CD4-positive, alpha-beta memory T cell (primary cell): ENCODE measurements around the gene PRRX1. TPM values are rescaled to one million over a fixed set of nuclear protein-coding genes. Genes with fewer than 3 reads are reported as not detected.
A peak's percentile ranks its signal among the peaks of the same experiment; 100 is the strongest.

Experiments
- CTCF ChIA-PET: fragments of 350-600 bp; sonication (Branson Sonifier 250); formaldehyde crosslinking; loops from one replicate; lab custom pipeline; 2021; ENCODE audit warnings: inconsistent platforms; ENCODE audit not compliant: partially characterized antibody; lab: Charles Lee
- POLR2A ChIA-PET: fragments of 350-600 bp; sonication (Branson Sonifier 250); formaldehyde crosslinking; loops from one replicate; lab custom pipeline; 2021; ENCODE audit not compliant: partially characterized antibody; lab: Charles Lee
- DNase-seq, 5 donors: peaks; one replicate each; pipeline versions ENCODE4 v3.0.0 to v3.0.0-alpha.2; 2020 to 2022; ENCODE audit warnings: mixed read lengths in 1 of 5
- H3K27ac ChIP-seq: one replicate; pipeline ENCODE4 v1.7.0; 2013; ENCODE audit warnings: low read depth, low read length
- H3K27me3 ChIP-seq: 2 replicates; pipeline ENCODE4 v1.7.0; 2013; ENCODE audit warnings: mild to moderate bottlenecking, low read length, moderate library complexity; ENCODE audit not compliant: insufficient read depth
- H3K36me3 ChIP-seq: 2 replicates; pipeline ENCODE4 v1.7.0; 2013; ENCODE audit warnings: mild to moderate bottlenecking, low read length, moderate library complexity; ENCODE audit not compliant: insufficient read depth
- H3K4me1 ChIP-seq: 2 replicates; pipeline ENCODE4 v1.7.0; 2013; ENCODE audit warnings: mild to moderate bottlenecking, low read length, moderate library complexity; ENCODE audit not compliant: insufficient read depth
- H3K4me3 ChIP-seq, 2 donors: one replicate each; pipeline ENCODE4 v1.7.0; 2013; ENCODE audit warnings: low read length in 2 of 2, mild to moderate bottlenecking in 1 of 2
- H3K9me3 ChIP-seq, 2 donors: one replicate each; pipeline ENCODE4 v1.7.0; 2013; ENCODE audit warnings: low read length in 2 of 2, control low read depth in 1 of 2; ENCODE audit not compliant: control insufficient read depth in 1 of 2
- H3K27ac Mint-ChIP-seq, 7 donors: one replicate each; pipeline ENCODE4 v1.8.0; 2020 to 2021; ENCODE audit warnings: mixed read lengths in 7 of 7, mild to moderate bottlenecking in 6 of 7, inconsistent platforms in 3 of 7, moderate library complexity in 3 of 7
- H3K27me3 Mint-ChIP-seq, 2 donors: one replicate each; pipeline ENCODE4 v1.8.0; 2020 to 2021; ENCODE audit warnings: mixed read lengths in 2 of 2
- H3K36me3 Mint-ChIP-seq, 2 donors: one replicate each; pipeline ENCODE4 v1.8.0; 2020 to 2021; ENCODE audit warnings: mixed read lengths in 2 of 2, inconsistent platforms in 1 of 2, mild to moderate bottlenecking in 1 of 2
- H3K4me1 Mint-ChIP-seq, 4 donors: one replicate each; pipeline ENCODE4 v1.8.0; 2020 to 2021; ENCODE audit warnings: mixed read lengths in 4 of 4, mild to moderate bottlenecking in 1 of 4
- H3K4me3 Mint-ChIP-seq, 8 donors: one replicate each; pipeline ENCODE4 v1.8.0; 2020 to 2021; ENCODE audit warnings: mixed read lengths in 8 of 8, mild to moderate bottlenecking in 7 of 8, moderate library complexity in 6 of 8, inconsistent platforms in 3 of 8
- H3K9me3 Mint-ChIP-seq, 8 donors: one replicate each; pipeline ENCODE4 v1.8.0; 2020 to 2021; ENCODE audit warnings: mixed read lengths in 8 of 8, mild to moderate bottlenecking in 5 of 8, inconsistent platforms in 3 of 8, moderate library complexity in 1 of 8
- intact Hi-C: fragments of 100-400 bp; cut with micrococcal nuclease; formaldehyde crosslinking; loops from one replicate; pipeline ENCODE4 v1.15.1; 2023
- polyA plus RNA-seq, 2 donors: library from polyadenylated mRNA; unstranded; fragments of 300-500 nt; fragmentation: Illumina TruSeq; gene quantifications; one replicate each; pipeline ENCODE4 v1.2.3, GENCODE V29; 2021
- total RNA-seq, 2 experiments: library from RNA; stranded (reverse); gene quantifications; one replicate each; pipeline ENCODE4 v1.2.3, GENCODE V29; 2021

PRRX1 gene
- total and polyA plus RNA-seq, 4 experiments from 2014 or later: not detected

GRCh38 chr1:170630977-170631376, 33.0 kb upstream of the PRRX1 start:
- H3K27me3 Mint-ChIP-seq: peaks cover 11 to 18% of the 10 kb centered on the region in 2 donors
- Histone ChIP-seq H3K9me3 (no peaks in the 10 kb centered on the region), H3K27me3 (no peaks in the 10 kb centered on the region), H3K36me3 (no peaks in the 10 kb centered on the region), H3K27ac (no peak overlapping the region), H3K4me1 (no peaks in the 10 kb centered on the region), H3K4me3 (no peak overlapping the region)
- H3K4me1 Mint-ChIP-seq: no peaks in the 10 kb centered on the region
- intact Hi-C loops: no loop called here
- H3K36me3 Mint-ChIP-seq: no peaks in the 10 kb centered on the region
- peaks cover 0 to 2% (median 0%) of the 10 kb centered on the region in 8 donors for H3K9me3 Mint-ChIP-seq
- ChIA-PET CTCF (no interaction called here), POLR2A (no interaction called here)
- DNase-seq: no peak
- no peak overlapping the region for H3K27ac Mint-ChIP-seq
- no peak overlapping the region for H3K4me3 Mint-ChIP-seq

GRCh38 chr1:170634293-170634692, 29.6 kb upstream of the PRRX1 start:
- intact Hi-C loops: no loop called here
- Histone ChIP-seq H3K36me3 (no peaks in the 10 kb centered on the region), H3K27me3 (no peaks in the 10 kb centered on the region), H3K27ac (no peak overlapping the region), H3K4me1 (no peaks in the 10 kb centered on the region), H3K4me3 (no peak overlapping the region), H3K9me3 (no peaks in the 10 kb centered on the region)
- Mint-ChIP-seq H3K9me3 (peaks cover 0 to 7% (median 0%) of the 10 kb centered on the region in 8 donors), H3K4me3 (no peak overlapping the region), H3K27ac (no peak overlapping the region), H3K36me3 (no peaks in the 10 kb centered on the region), H3K27me3 (peaks cover 10 to 11% of the 10 kb centered on the region in 2 donors), H3K4me1 (no peaks in the 10 kb centered on the region)
- ChIA-PET CTCF (no interaction called here), POLR2A (no interaction called here)
- no peak for DNase-seq

DNA sequence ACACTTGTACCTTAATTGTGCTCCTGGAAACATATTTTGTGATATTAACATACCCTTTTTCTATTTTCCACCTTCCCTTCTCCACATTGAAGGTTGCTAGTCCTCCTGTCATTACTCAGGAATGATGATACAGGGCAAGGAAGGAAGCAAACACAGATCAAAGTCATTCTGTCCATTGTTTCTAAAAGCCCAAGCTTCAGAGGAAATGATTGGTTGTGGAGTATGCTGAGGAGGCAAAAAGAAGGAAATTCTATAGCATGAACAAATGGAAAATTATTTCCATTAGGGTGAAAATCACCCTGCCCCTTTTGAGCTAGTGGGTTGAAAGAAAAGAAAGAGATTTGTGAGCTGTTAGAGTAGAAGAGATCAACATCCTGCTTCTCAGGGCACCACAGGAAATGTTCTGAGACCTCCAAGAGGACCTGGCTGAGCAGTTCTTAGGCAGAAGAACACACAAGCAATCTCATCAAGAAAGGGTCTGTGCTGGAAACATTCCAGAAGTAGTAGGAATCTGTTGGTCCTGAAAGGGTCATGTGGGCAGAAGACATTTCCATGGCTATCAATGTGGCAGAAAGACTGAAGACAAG, 29.0 kb upstream of the PRRX1 start:
- no peaks in the 10 kb centered on the region for H3K4me1 Mint-ChIP-seq
- no peak overlapping the region for H3K4me3 Mint-ChIP-seq
- H3K27me3 Mint-ChIP-seq: peaks cover 10 to 11% of the 10 kb centered on the region in 2 donors
- POLR2A ChIA-PET: no interaction called here
- Histone ChIP-seq H3K4me1 (no peaks in the 10 kb centered on the region), H3K4me3 (no peak overlapping the region), H3K9me3 (no peaks in the 10 kb centered on the region), H3K27ac (no peak overlapping the region), H3K27me3 (no peaks in the 10 kb centered on the region), H3K36me3 (no peaks in the 10 kb centered on the region)
- no peak overlapping the region for H3K27ac Mint-ChIP-seq
- no peaks in the 10 kb centered on the region for H3K36me3 Mint-ChIP-seq
- H3K9me3 Mint-ChIP-seq: peaks cover 0 to 7% (median 0%) of the 10 kb centered on the region in 8 donors
- DNase-seq: no peak
- intact Hi-C loops: no loop called here
- CTCF ChIA-PET: no interaction called here

GRCh38 chr1:170640581-170640980, 23.4 kb upstream of the PRRX1 start:
- H3K36me3 ChIP-seq: no peaks in the 10 kb centered on the region
- CTCF ChIA-PET: no interaction called here
- H3K27ac Mint-ChIP-seq: no peak overlapping the region
- peak overlapping the region in 1 of 8 donors; percentile 26 for H3K4me3 Mint-ChIP-seq
- no peak overlapping the region for H3K4me3 ChIP-seq
- DNase-seq: no peak
- H3K27me3 Mint-ChIP-seq: peaks cover 0 to 1% of the 10 kb centered on the region in 2 donors
- no peaks in the 10 kb centered on the region for H3K36me3 Mint-ChIP-seq
- no peaks in the 10 kb centered on the region for H3K9me3 ChIP-seq
- no peak overlapping the region for H3K27ac ChIP-seq
- H3K4me1 ChIP-seq: no peaks in the 10 kb centered on the region
- H3K27me3 ChIP-seq: no peaks in the 10 kb centered on the region
- H3K4me1 Mint-ChIP-seq: peaks cover 0 to 18% (median 10%) of the 10 kb centered on the region in 4 donors
- POLR2A ChIA-PET: no interaction called here
- peaks cover 0 to 7% (median 0%) of the 10 kb centered on the region in 8 donors for H3K9me3 Mint-ChIP-seq
- intact Hi-C loops: no loop called here

DNA sequence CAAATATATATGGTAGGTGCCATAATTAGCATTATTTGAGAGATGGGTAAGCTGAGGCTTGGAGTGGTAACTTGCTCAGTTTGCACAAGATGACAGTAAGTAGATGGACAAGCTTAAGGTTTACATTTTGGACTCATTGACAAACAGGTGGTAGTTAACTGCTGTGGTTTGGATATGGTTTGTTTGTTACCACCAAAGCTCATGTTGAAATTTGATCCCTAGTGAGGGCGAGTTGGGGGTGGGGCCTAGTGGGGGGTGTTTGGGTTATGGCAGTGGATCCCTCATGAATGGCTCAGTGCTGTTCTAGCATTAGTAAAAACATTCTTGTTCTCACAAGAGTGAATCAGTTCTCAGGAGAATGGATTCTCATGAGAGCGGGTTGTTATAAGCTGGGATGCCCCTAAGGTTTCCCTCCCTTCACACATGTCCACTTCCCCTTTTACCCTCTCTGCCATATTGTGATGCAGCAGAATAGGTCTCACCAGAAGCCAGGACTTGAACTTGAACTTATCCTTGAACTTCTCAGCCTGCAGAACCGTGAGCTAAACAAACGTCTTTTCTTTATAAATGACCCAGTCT, 6.6 kb upstream of the PRRX1 start:
- peaks cover 0 to 2% (median 0%) of the 10 kb centered on the region in 8 donors for H3K9me3 Mint-ChIP-seq
- no peaks in the 10 kb centered on the region for H3K36me3 ChIP-seq
- H3K4me1 ChIP-seq: peaks cover 4% of the 10 kb centered on the region
- no peaks in the 10 kb centered on the region for H3K9me3 ChIP-seq
- ChIA-PET POLR2A (no interaction called here), CTCF (no interaction called here)
- H3K36me3 Mint-ChIP-seq: no peaks in the 10 kb centered on the region
- H3K27ac Mint-ChIP-seq: no peak overlapping the region
- no peak overlapping the region for H3K4me3 Mint-ChIP-seq
- peaks cover 6 to 9% (median 7%) of the 10 kb centered on the region in 4 donors for H3K4me1 Mint-ChIP-seq
- no peak overlapping the region for H3K27ac ChIP-seq
- DNase-seq: no peak
- peaks cover 4% of the 10 kb centered on the region for H3K27me3 ChIP-seq
- H3K4me3 ChIP-seq: no peak overlapping the region
- intact Hi-C loops: no loop called here
- peaks cover 48 to 53% of the 10 kb centered on the region in 2 donors for H3K27me3 Mint-ChIP-seq

- no peak overlapping the region for H3K27ac Mint-ChIP-seq
- no peaks in the 10 kb centered on the region for H3K9me3 Mint-ChIP-seq
- Histone ChIP-seq H3K27ac (no peak overlapping the region), H3K9me3 (no peaks in the 10 kb centered on the region), H3K4me1 (peaks cover 10% of the 10 kb centered on the region), H3K4me3 (no peak overlapping the region), H3K27me3 (peaks cover 10% of the 10 kb centered on the region), H3K36me3 (no peaks in the 10 kb centered on the region)
- H3K36me3 Mint-ChIP-seq: no peaks in the 10 kb centered on the region
- ChIA-PET POLR2A (no interaction called here), CTCF (interaction anchor here (1.5 kb wide), 1 partner anchor 15 kb away, joined by 3 read pairs; no protein-coding TSS in a partner anchor)
- no peak overlapping the region for H3K4me3 Mint-ChIP-seq
- H3K4me1 Mint-ChIP-seq: peaks cover 8 to 21% (median 12%) of the 10 kb centered on the region in 4 donors
- H3K27me3 Mint-ChIP-seq: peaks cover 47 to 51% of the 10 kb centered on the region in 2 donors
- intact Hi-C loops: no loop called here
- DNase-seq: no peak
Observed at GRCh38 chr1:170659399-170660035, 4.4 kb upstream of the PRRX1 start.

DNA sequence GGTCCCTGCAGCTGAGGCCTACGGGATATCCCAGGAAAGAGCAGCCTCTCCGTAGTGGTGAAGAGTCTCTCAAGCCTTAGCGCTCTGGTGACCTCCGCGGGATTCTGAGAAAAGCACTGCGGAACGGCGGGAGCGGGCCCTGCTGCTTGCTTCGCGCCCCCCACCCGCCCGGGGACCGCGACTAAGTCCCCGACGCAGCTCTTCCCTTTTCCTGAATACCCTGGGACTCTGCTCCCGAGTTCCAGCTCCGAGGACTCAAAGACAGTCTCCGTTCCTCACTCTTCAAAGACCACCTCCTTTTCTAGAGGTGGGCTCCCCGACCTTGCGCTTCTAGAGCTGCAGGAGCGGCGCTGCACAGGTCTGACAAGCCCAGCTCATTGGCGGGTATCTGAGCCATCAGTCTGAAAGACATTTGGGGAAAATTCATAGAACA, 3.6 kb upstream of the PRRX1 start:
- no peak overlapping the region for H3K4me3 Mint-ChIP-seq
- Histone ChIP-seq H3K4me1 (peaks cover 10% of the 10 kb centered on the region), H3K36me3 (no peaks in the 10 kb centered on the region), H3K9me3 (no peaks in the 10 kb centered on the region), H3K27ac (no peak overlapping the region), H3K4me3 (no peak overlapping the region), H3K27me3 (peaks cover 14% of the 10 kb centered on the region)
- intact Hi-C loops: no loop called here
- POLR2A ChIA-PET: no interaction called here
- no peaks in the 10 kb centered on the region for H3K36me3 Mint-ChIP-seq
- no peaks in the 10 kb centered on the region for H3K9me3 Mint-ChIP-seq
- H3K27ac Mint-ChIP-seq: no peak overlapping the region
- no peak for DNase-seq
- H3K27me3 Mint-ChIP-seq: peaks cover 49 to 57% of the 10 kb centered on the region in 2 donors
- CTCF ChIA-PET: interaction anchor here (1.5 kb wide), 1 partner anchor 14 kb away, joined by 3 read pairs; no protein-coding TSS in a partner anchor
- H3K4me1 Mint-ChIP-seq: peaks cover 8 to 29% (median 16%) of the 10 kb centered on the region in 4 donors
